Spleen (tissue), 11 donors: ENCODE data around the gene TTC21A. TPM values are rescaled to one million over a fixed set of nuclear protein-coding genes. Genes with fewer than 3 reads are reported as not detected.

ENCODE experiments used
- DNase-seq: peaks from one replicate; pipeline ENCODE4 v3.0.0-alpha.2; 2020
- H3K27ac ChIP-seq, 8 donors: fragments of 200-600 bp; sonication (generic) in 7 of 8; 1 replicate in 4 of 8; 2 replicates in 4 of 8; pipeline versions ENCODE4 v1.5.0 to v1.8.0; 2016 to 2021; ENCODE audit warnings: inconsistent platforms in 4 of 8, mild to moderate bottlenecking in 4 of 8, moderate library complexity in 1 of 8
- H3K27me3 ChIP-seq, 7 donors: fragments of 200-600 bp; sonication (generic) in 6 of 7; replicated peaks in 1 of 7; 1 replicate in 4 of 7; 2 replicates in 3 of 7; pipeline versions ENCODE4 v1.5.0 to v1.8.0; 2016 to 2021; ENCODE audit warnings: inconsistent platforms in 3 of 7, mild to moderate bottlenecking in 1 of 7
- H3K36me3 ChIP-seq, 6 donors: fragments of 200-600 bp; sonication (generic) in 5 of 6; 1 replicate in 4 of 6; 2 replicates in 2 of 6; pipeline versions ENCODE4 v1.5.0 to v1.8.0; 2016 to 2021; ENCODE audit warnings: inconsistent platforms in 2 of 6
- H3K4me1 ChIP-seq, 6 donors: fragments of 200-600 bp; sonication (generic) in 5 of 6; 1 replicate in 3 of 6; 2 replicates in 3 of 6; pipeline versions ENCODE4 v1.5.0 to v1.8.0; 2016 to 2021; ENCODE audit warnings: inconsistent platforms in 3 of 6
- H3K4me3 ChIP-seq, 8 donors: fragments of 200-600 bp; sonication (generic) in 7 of 8; 1 replicate in 4 of 8; 2 replicates in 4 of 8; pipeline versions ENCODE4 v1.5.0 to v1.8.0; 2016 to 2021; ENCODE audit warnings: inconsistent platforms in 4 of 8, mild to moderate bottlenecking in 4 of 8, moderate library complexity in 2 of 8
- H3K9me3 ChIP-seq, 8 donors: fragments of 200-600 bp; sonication (generic) in 7 of 8; 1 replicate in 4 of 8; 2 replicates in 4 of 8; pipeline versions ENCODE4 v1.5.0 to v1.8.0; 2016 to 2021; ENCODE audit warnings: inconsistent platforms in 4 of 8
- POLR2A ChIP-seq, 3 donors: fragments of 450-650 bp; IDR thresholded peaks; one replicate each; pipeline ENCODE4 v1.5.1; 2017; ENCODE audit warnings: antibody characterized with exemption in 3 of 3, mild to moderate bottlenecking in 1 of 3
- POLR2AphosphoS5 ChIP-seq, 3 donors: sonication (generic); formaldehyde crosslinking; IDR thresholded peaks; one replicate each; pipeline ENCODE4 v1.5.1; 2017; ENCODE audit warnings: antibody characterized with exemption in 3 of 3
- WGBS, 5 donors: extraction: QIAGEN DNeasy Blood & Tissue Kit in 3 of 5; methylation state at CpG; one replicate each; pipeline versions ENCODE4 v1.1.5 to v1.1.7; 2013 to 2018; 5-methylcytosine and 5-hydroxymethylcytosine counted together
- intact Hi-C: fragments of 100-400 bp; cut with DNase I; formaldehyde crosslinking; loops from one replicate; pipeline ENCODE4 v1.15.0; 2023; ENCODE audit warnings: low total_unique reads
- polyA plus RNA-seq, 3 donors: library from polyadenylated mRNA; stranded (reverse); fragments of 200-250 nt; gene quantifications; one replicate each; pipeline ENCODE4 v1.2.1, GENCODE V29; 2013
- total RNA-seq, 7 donors: library from RNA; depleted of rRNA in 3 of 7; stranded (reverse); fragments of >200 nt in 3 of 7; fragmentation: NEBNext Ultra II Directional in 4 of 7; extraction: Animal tissue kit (Norgen Biotek cat#: 25700) in 4 of 7; gene quantifications; one replicate each; pipeline versions ENCODE4 v1.1.0 to v1.2.1, GENCODE V29; 2016 to 2021
- TF ChIP-seq, protein P1 (sequence below), 11 experiments: fragments of 200-600 bp in 7 of 11; fragments of 450-650 bp in 4 of 11; sonication (generic) in 4 of 11; IDR thresholded peaks in 8 of 11; conservative IDR thresholded peaks in 3 of 11; 1 replicate in 7 of 11; 2 replicates in 4 of 11; pipeline versions ENCODE4 v1.4.0 to v1.8.0; 2016 to 2021; ENCODE audit warnings: antibody characterized with exemption in 11 of 11, inconsistent platforms in 4 of 11, mild to moderate bottlenecking in 1 of 11
- donor health status: healthy with polysubstance abuse.
- donor health status: DM: no; HTN: no; CAD: no; lungs with moderate emphysema.
- donor health status: DM: no; HTN: no; CAD: no.
- donor health status: Bipolar disorder and iron deficiency.
- donor health status: healthy.
- donor health status: DM: no; HTN: no; CAD: no.
- donor health status: DM: yes; HTN: yes; CAD: no.

Gene TTC21A
- total and polyA plus RNA-seq, 10 donors, result 11.6 to 34.3 (median 16.0) TPM

DNA sequence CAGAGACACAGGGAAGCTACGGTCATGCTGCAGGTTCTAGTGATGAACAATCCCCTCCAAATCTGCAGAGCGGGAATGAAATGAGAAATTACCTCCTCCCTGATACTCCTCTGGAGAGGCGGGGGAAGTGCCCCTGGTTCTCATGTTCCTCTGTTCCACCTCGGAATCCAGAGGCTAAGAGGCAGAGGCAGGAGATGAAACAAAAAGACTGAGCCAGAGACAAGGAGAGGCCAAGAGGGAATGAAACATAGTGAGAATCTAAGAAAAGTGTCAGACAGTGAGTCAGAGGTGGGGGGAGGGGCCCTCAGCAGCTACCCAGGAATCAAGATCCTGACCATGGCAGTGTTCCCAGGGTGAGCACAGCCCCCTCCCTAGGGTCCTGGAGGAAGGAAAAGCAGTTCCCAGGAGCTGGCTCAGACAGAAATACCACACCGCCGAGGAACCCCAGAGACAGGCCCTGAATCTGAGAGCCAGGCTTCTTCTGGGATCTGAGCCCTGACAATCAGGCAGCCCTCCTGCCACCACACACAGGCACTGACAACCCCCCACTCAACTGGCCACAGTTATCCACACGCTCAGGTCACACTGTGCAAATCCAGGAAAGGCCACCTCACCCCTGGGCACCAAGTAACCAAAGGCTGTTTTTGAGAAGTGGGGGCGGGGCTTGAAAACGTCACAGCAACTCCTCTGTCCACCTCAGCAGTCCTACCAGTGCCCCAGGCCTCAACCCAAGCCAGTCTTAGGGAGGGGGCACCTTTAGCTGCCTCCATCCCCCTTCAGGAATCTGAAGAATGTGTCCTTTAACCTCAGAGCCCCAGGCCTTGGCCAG, 43.5 kb downstream of the TTC21A start:
- TF ChIP-seq POLR2AphosphoS5 (IDR thresholded peaks at IDR 0.05) (no peak), POLR2A (IDR thresholded peaks at IDR 0.05) (no peak)
- TF ChIP-seq, protein P1, sequence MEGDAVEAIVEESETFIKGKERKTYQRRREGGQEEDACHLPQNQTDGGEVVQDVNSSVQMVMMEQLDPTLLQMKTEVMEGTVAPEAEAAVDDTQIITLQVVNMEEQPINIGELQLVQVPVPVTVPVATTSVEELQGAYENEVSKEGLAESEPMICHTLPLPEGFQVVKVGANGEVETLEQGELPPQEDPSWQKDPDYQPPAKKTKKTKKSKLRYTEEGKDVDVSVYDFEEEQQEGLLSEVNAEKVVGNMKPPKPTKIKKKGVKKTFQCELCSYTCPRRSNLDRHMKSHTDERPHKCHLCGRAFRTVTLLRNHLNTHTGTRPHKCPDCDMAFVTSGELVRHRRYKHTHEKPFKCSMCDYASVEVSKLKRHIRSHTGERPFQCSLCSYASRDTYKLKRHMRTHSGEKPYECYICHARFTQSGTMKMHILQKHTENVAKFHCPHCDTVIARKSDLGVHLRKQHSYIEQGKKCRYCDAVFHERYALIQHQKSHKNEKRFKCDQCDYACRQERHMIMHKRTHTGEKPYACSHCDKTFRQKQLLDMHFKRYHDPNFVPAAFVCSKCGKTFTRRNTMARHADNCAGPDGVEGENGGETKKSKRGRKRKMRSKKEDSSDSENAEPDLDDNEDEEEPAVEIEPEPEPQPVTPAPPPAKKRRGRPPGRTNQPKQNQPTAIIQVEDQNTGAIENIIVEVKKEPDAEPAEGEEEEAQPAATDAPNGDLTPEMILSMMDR (IDR thresholded peaks at IDR 0.05 in 8 of 11, conservative IDR thresholded peaks at IDR 0.05 in 3 of 11), result no peak
- Histone ChIP-seq H3K4me3 (peak overlapping the region; percentile 68 to 95 (median 79)), H3K36me3 (peaks cover 0 to 7% (median 5%) of the 10 kb centered on the region in 6 donors), H3K9me3 (no peaks in the 10 kb centered on the region), H3K27me3 (no peaks in the 10 kb centered on the region), H3K27ac (peak overlapping the region; percentile 96 to 100 (median 99)), H3K4me1 (peaks cover 64 to 84% (median 75%) of the 10 kb centered on the region in 6 donors)
- 41 to 48% (median 43%) methylated on average over 6 to 9 of the region's 9 CpGs for WGBS, 5 donors
- no peak for DNase-seq
- intact Hi-C loops, result no loop called here

DNA sequence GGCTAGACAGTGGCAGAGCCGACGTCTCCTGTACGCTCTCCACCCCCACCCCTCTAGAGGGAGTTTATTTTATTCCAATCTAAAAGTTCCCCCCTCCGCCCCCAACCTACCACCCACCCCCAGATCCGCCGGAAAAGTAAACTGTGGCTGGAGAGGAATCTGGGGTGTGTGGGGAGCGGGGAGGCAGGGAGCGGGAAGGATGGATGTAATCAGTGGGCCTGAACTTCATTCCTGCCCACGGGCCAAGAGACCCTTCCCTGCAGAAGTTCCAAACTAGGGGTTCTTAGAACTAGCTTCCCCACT, 46.4 kb downstream of the TTC21A start:
- TF ChIP-seq, protein P1 (IDR thresholded peaks at IDR 0.05 in 8 of 11, conservative IDR thresholded peaks at IDR 0.05 in 3 of 11), result peak in 1 of 11 experiments; percentile 8
- TF ChIP-seq POLR2AphosphoS5 (IDR thresholded peaks at IDR 0.05) (no peak), POLR2A (IDR thresholded peaks at IDR 0.05) (no peak)
- Histone ChIP-seq H3K27ac (peak overlapping the region; percentile 96 to 100 (median 99)), H3K9me3 (no peaks in the 10 kb centered on the region), H3K36me3 (no peaks in the 10 kb centered on the region), H3K27me3 (no peaks in the 10 kb centered on the region), H3K4me1 (peaks cover 36 to 55% (median 46%) of the 10 kb centered on the region in 6 donors), H3K4me3 (peak overlapping the region in 7 of 8 donors; percentile 5 to 95 (median 79))
- intact Hi-C loops, result no loop called here
- no peak for DNase-seq
- WGBS, 5 donors, result 41 to 48% (median 47%) methylated on average over 8 to 9 of the region's 9 CpGs

DNA sequence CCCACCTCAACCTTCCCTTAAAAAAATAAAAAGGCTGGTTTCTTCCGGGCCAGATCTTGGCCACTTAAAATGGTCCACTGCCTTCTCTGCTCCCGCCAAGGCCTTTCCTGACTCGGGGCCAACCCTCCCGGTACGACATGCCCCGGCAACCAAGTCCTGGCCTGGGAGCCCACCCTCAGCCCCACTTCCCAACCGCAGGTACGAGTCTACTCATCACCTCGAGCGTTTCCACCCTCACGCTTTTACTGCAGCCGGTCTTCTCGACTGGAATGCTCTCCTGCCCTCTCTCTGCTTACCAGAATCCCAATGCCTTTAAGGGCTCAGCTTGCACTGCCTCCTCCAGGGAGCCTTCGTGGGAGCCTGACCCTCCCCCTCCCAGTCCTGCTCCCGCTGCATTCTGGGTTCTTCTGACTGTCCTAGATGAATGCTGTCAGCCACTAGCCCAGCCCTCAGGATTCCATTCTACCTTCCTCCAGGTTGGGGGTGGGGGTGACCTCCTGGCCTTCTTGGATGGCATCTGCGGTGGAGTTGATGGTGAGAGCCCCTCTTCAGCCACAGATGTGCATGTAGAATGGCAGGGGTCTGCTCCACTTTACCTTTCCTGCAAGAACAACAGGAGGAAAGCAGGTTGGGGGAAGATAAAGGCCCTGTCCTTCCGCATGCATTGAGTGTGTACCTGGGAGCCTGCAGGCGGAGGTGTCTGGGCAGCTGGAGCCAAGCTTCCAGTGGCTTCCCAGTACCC, 47.0 kb downstream of the TTC21A start:
- H3K4me3 ChIP-seq, result peak overlapping the region in 4 of 8 donors; percentile 5 to 95 (median 80)
- H3K4me1 ChIP-seq, result peaks cover 31 to 49% (median 41%) of the 10 kb centered on the region in 6 donors
- no peaks in the 10 kb centered on the region for H3K36me3 ChIP-seq
- peak; percentile 88 for DNase-seq
- H3K27ac ChIP-seq, result peak overlapping the region; percentile 96 to 100 (median 99)
- H3K9me3 ChIP-seq, result no peaks in the 10 kb centered on the region
- H3K27me3 ChIP-seq, result no peaks in the 10 kb centered on the region
- TF ChIP-seq POLR2AphosphoS5 (IDR thresholded peaks at IDR 0.05) (peak in 1 of 3 donors; percentile 9), POLR2A (IDR thresholded peaks at IDR 0.05) (no peak)
- intact Hi-C loops, result no loop called here
- 73 to 78% (median 77%) methylated on average over 18 of the region's 18 CpGs for WGBS, 5 donors

DNA sequence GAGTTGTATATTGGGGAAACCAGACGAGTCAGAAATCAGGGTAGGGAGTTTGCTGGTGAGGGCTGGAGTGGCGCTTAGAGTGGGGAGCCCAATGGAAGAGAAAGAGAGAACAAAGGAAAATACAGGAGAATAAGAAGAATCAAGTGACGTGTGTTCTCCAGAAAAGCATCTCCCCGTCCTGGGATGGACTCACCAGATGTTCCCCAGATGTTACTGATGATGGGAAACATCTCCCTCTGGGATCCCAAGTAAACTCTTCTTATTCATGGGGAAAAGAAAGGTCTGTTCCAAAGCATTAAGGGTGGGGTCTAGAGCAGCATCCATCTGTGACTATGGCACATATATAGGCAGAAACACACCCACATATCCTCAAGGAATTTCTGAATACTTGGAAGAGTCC, 48.9 kb downstream of the TTC21A start:
- TF ChIP-seq POLR2AphosphoS5 (IDR thresholded peaks at IDR 0.05), result no peak
- no peak for TF ChIP-seq POLR2A (IDR thresholded peaks at IDR 0.05)
- TF ChIP-seq, protein P1 (IDR thresholded peaks at IDR 0.05 in 8 of 11, conservative IDR thresholded peaks at IDR 0.05 in 3 of 11), result no peak
- DNase-seq, result no peak
- H3K4me1 ChIP-seq, result peaks cover 11 to 30% (median 21%) of the 10 kb centered on the region in 6 donors
- no peak overlapping the region for H3K4me3 ChIP-seq
- no peaks in the 10 kb centered on the region for H3K36me3 ChIP-seq
- 82 to 93% (median 87%) methylated on average over 4 of the region's 4 CpGs for WGBS, 5 donors
- H3K27ac ChIP-seq, result no peak overlapping the region
- H3K27me3 ChIP-seq, result no peaks in the 10 kb centered on the region
- H3K9me3 ChIP-seq, result no peaks in the 10 kb centered on the region
- intact Hi-C loops, result no loop called here
